GM12878 (cell line): ENCODE data around the gene ABI2. TPM values are rescaled to one million over a fixed set of nuclear protein-coding genes. Genes with fewer than 3 reads are reported as not detected.

Experiments used
- ATAC-seq: fragments of 200-7000 bp; cut with Tn5 transposase; 3 replicates; pipeline ENCODE4 v1.9.1; 2020; ENCODE audit warnings: mild to moderate bottlenecking, moderate library complexity
- BruUV-seq: library from RNA; stranded (reverse); fragments of 400-500 nt; replicated peaks from 2 replicates; lab custom pipeline; 2021; lab: Mats Ljungman, UMichigan
- CTCF ChIA-PET: fragments of 300-600 bp; sonication (Branson Sonifier 250); formaldehyde crosslinking; extraction: SDS; loops from one replicate; lab custom pipeline; 2021; ENCODE audit warnings: inconsistent platforms; lab: Yijun Ruan, JAX
- POLR2A ChIA-PET: fragments of 350-600 bp; formaldehyde crosslinking; extraction: SDS; loops from one replicate; lab custom pipeline; 2021; ENCODE audit warnings: inconsistent platforms; lab: Charles Lee
- RAD21 ChIA-PET: fragments of 300-600 bp; sonication (Branson Sonifier 250); formaldehyde crosslinking; loops from one replicate; lab custom pipeline; 2023; ENCODE audit warnings: antibody characterized with exemption; ENCODE audit not compliant: unreplicated experiment; lab: Charles Lee
- SMC1A ChIA-PET: fragments of 300-600 bp; sonication (Branson Sonifier 250); formaldehyde crosslinking; loops from one replicate; lab custom pipeline; 2023; ENCODE audit not compliant: unreplicated experiment, uncharacterized antibody; lab: Charles Lee
- DNase-seq: peaks from one replicate; pipeline ENCODE4 v3.0.0-alpha.2; 2011; ENCODE audit warnings: low read depth, low spot score
- FAIRE-seq: peaks from 3 replicates; lab custom pipeline; 2011; peaks lifted over from hg19 to GRCh38; lab: Jason Lieb, UNC
- H2AFZ ChIP-seq: 2 replicates; pipeline ENCODE4 v1.6.0; 2011; ENCODE audit warnings: low read depth, low read length, control low read depth; ENCODE audit not compliant: control insufficient read depth
- H3K27ac ChIP-seq: 2 replicates; pipeline ENCODE4 v1.5.1; 2011; ENCODE audit warnings: control low read depth; ENCODE audit not compliant: control insufficient read depth, insufficient read depth
- H3K27me3 ChIP-seq, 2 experiments: replicated peaks in 1 of 2; 2 replicates each; pipeline versions ENCODE4 v1.6.0 to v1.6.1; 2011; ENCODE audit warnings: low read length in 1 of 2; ENCODE audit not compliant: control insufficient read depth in 2 of 2, insufficient read depth in 2 of 2
- H3K36me3 ChIP-seq, 2 experiments: 2 replicates each; pipeline ENCODE4 v1.5.1; 2011; ENCODE audit warnings: low read length in 1 of 2; ENCODE audit not compliant: control insufficient read depth in 2 of 2, insufficient read depth in 2 of 2
- H3K4me1 ChIP-seq: 2 replicates; pipeline ENCODE4 v1.6.1; 2011; ENCODE audit warnings: mild to moderate bottlenecking, low read length, moderate library complexity, mixed read lengths; ENCODE audit not compliant: control insufficient read depth, insufficient read depth
- H3K4me2 ChIP-seq: 2 replicates; pipeline ENCODE4 v1.6.0; 2011; ENCODE audit warnings: control low read depth; ENCODE audit not compliant: control insufficient read depth, insufficient read depth
- H3K4me3 ChIP-seq: fragments of 200-600 bp; sonication (generic); 2 replicates; pipeline ENCODE4 v1.5.1; 2016
- H3K79me2 ChIP-seq: 2 replicates; pipeline ENCODE4 v1.6.0; 2011; ENCODE audit warnings: low read length; ENCODE audit not compliant: control insufficient read depth, insufficient read depth
- H3K9ac ChIP-seq: 2 replicates; pipeline ENCODE4 v1.8.0; 2011; ENCODE audit warnings: low read length, control low read depth, mixed read lengths; ENCODE audit not compliant: control insufficient read depth, insufficient read depth
- H3K9me3 ChIP-seq: replicated peaks from 3 replicates; pipeline ENCODE4 v1.5.1; 2011; ENCODE audit warnings: mild to moderate bottlenecking, low read length; ENCODE audit not compliant: control insufficient read depth, insufficient read depth
- H4K20me1 ChIP-seq: 2 replicates; pipeline ENCODE4 v1.6.0; 2011; ENCODE audit not compliant: control insufficient read depth, insufficient read depth
- E2F4 ChIP-seq: IDR thresholded peaks from 2 replicates; pipeline ENCODE4 v1.6.1; 2012; ENCODE audit warnings: low read depth, low read length, improper control_type of control experiment
- HCFC1 ChIP-seq: fragments of 150-350 bp; IDR thresholded peaks from 2 replicates; pipeline ENCODE4 v1.6.1; 2014; ENCODE audit warnings: low read length
- IKZF1 ChIP-seq: fragments of 450-650 bp; conservative IDR thresholded peaks from 2 replicates; pipeline ENCODE4 v1.6.1; 2017; ENCODE audit warnings: antibody characterized with exemption, mild to moderate bottlenecking
- IRF5 ChIP-seq: fragments of 450-650 bp; IDR thresholded peaks from 2 replicates; pipeline ENCODE4 v1.6.1; 2017; ENCODE audit warnings: borderline replicate concordance
- MAX ChIP-seq: IDR thresholded peaks from 2 replicates; pipeline ENCODE4 v1.6.1; 2012; ENCODE audit warnings: low read depth, low read length, improper control_type of control experiment
- MEF2A ChIP-seq: IDR thresholded peaks from 2 replicates; pipeline ENCODE4 v1.6.1; 2011; ENCODE audit warnings: low read depth, mild to moderate bottlenecking, low read length, moderate library complexity; ENCODE audit not compliant: insufficient read depth
- NFYB ChIP-seq: IDR thresholded peaks from 2 replicates; pipeline ENCODE4 v1.6.1; 2011; ENCODE audit warnings: low read depth, mild to moderate bottlenecking, low read length, improper control_type of control experiment, moderate library complexity; ENCODE audit not compliant: insufficient read depth
- PML ChIP-seq: IDR thresholded peaks from 2 replicates; pipeline ENCODE4 v1.6.1; 2012; ENCODE audit warnings: low read length, inconsistent platforms
- POU2F2 ChIP-seq: IDR thresholded peaks from 3 replicates; pipeline ENCODE4 v1.6.1; 2011; ENCODE audit warnings: low read depth, mild to moderate bottlenecking, low read length, borderline replicate concordance
- SMARCA5 ChIP-seq: fragments of 450-650 bp; IDR thresholded peaks from 2 replicates; pipeline ENCODE4 v1.6.1; 2017; ENCODE audit warnings: mild to moderate bottlenecking
- SPI1 ChIP-seq: IDR thresholded peaks from 2 replicates; pipeline ENCODE4 v1.6.1; 2011; ENCODE audit warnings: low read depth, mild to moderate bottlenecking, low read length, moderate library complexity, borderline replicate concordance; ENCODE audit not compliant: insufficient read depth
- TCF12 ChIP-seq: IDR thresholded peaks from 2 replicates; pipeline ENCODE4 v1.6.1; 2011; ENCODE audit warnings: low read depth, mild to moderate bottlenecking, low read length
- ZNF274 ChIP-seq: IDR thresholded peaks from one replicate; pipeline ENCODE4 v1.8.0; 2011; ENCODE audit not compliant: insufficient read length, insufficient read depth
- WGBS: methylation state at CpG from one replicate; pipeline ENCODE4 v1.1.6; 2016; ENCODE audit warnings: low lambda C conversion rate; ENCODE audit not compliant: insufficient replicate concordance, insufficient coverage; ENCODE audit errors: missing lambda C conversion rate; 5-methylcytosine and 5-hydroxymethylcytosine counted together
- in situ Hi-C: fragments of 300-500 bp; cut with MboI; formaldehyde crosslinking; loops from 9 replicates; pipeline ENCODE4 v1.14.3; 2018; ENCODE audit warnings: mixed read lengths
- intact Hi-C: fragments of 100-400 bp; cut with micrococcal nuclease; formaldehyde crosslinking; loops from one replicate; pipeline ENCODE4 v1.14.2; 2022; ENCODE audit not compliant: unreplicated experiment
- polyA plus RNA-seq, 11 experiments: library from polyadenylated mRNA; depleted of rRNA in 4 of 11; unstranded in 6 of 11; stranded (reverse) in 5 of 11; fragments of >200 nt; fragmentation: Nextera tagmentation in 4 of 11; fragmentation: Illumina TruSeq in 1 of 11; extraction: Ambion mirVana in 4 of 11; extraction: Trizol in 1 of 11; gene quantifications; 1 replicate in 1 of 11; 2 replicates in 10 of 11; pipeline versions ENCODE4 v1.2.1 to v1.2.3, GENCODE V29; 2011 to 2016; ENCODE audit warnings: inconsistent platforms in 2 of 11, missing spikeins in 2 of 11, low read depth in 1 of 11
- total RNA-seq, 4 experiments: library from RNA; depleted of rRNA in 3 of 4; stranded (reverse); fragments of >200 nt in 3 of 4; fragmentation: Illumina TruSeq in 1 of 4; extraction: Trizol in 1 of 4; gene quantifications; 2 replicates each; pipeline versions ENCODE4 v1.2.1 to v1.2.3, GENCODE V29; 2013 to 2021

ABI2 gene
- total and polyA plus RNA-seq, 10 of the 15 experiments (the other 5 are each of a cell fraction or from before 2014, with no cell fraction given) = 8.9 to 44.5 (median 30.3) TPM

GRCh38 chr2:203352604-203353255 lies 24.5 kb downstream of the ABI2 start:
- intact Hi-C loops = no loop called here
- no peaks in the 10 kb centered on the region for H3K27me3 ChIP-seq
- in situ Hi-C loops = no loop called here
- ChIA-PET POLR2A (no interaction called here), SMC1A (no interaction called here), RAD21 (no interaction called here), CTCF (no interaction called here)
- H3K4me2 ChIP-seq = no peak overlapping the region
- no peaks in the 10 kb centered on the region for H3K9me3 ChIP-seq
- no peaks in the 10 kb centered on the region for H3K4me1 ChIP-seq
- no peaks in the 10 kb centered on the region for H4K20me1 ChIP-seq
- H3K4me3 ChIP-seq = no peak overlapping the region
- BruUV-seq = no TSS peak
- no peak for FAIRE-seq
- H3K79me2 ChIP-seq = peaks cover 2% of the 10 kb centered on the region
- DNase-seq = no peak
- no peak for ATAC-seq
- no peak overlapping the region for H2AFZ ChIP-seq
- H3K27ac ChIP-seq = no peak overlapping the region
- no peak for TF ChIP-seq PML
- H3K9ac ChIP-seq = no peak overlapping the region
- 92% methylated on average over 5 of the region's 5 CpGs for WGBS
- no peaks in the 10 kb centered on the region for H3K36me3 ChIP-seq

DNA sequence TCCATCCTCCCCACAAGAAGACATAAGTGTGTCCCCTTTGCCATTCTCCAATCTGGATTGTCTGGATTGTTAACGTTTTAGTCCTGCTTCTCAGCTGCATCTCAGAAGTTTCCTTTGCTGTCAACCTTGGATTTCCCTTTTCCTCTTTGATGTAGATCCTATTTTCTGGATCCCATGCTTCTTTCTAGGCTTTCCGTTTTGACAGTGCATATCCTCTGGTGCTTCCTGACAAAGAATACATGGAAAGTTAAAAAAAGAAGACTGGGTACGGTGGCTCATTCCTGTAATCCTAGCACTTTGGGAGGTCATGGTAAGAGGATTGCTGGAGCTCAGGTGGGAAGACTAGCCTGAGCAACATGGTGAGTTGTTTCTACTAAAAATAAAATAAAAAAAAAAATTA lies 26.8 kb downstream of the ABI2 start:
- ChIA-PET SMC1A (no interaction called here), POLR2A (no interaction called here), RAD21 (no interaction called here), CTCF (no interaction called here)
- DNase-seq (no peak), ATAC-seq (no peak), FAIRE-seq (no peak)
- H3K27ac ChIP-seq = no peak overlapping the region
- no peaks in the 10 kb centered on the region; a peak in 1 of 4 replicates for H3K36me3 ChIP-seq
- H3K4me1 ChIP-seq = no peaks in the 10 kb centered on the region
- H3K79me2 ChIP-seq = peaks cover 2% of the 10 kb centered on the region
- BruUV-seq = no TSS peak
- H3K27me3 ChIP-seq = no peaks in the 10 kb centered on the region
- in situ Hi-C loops = no loop called here
- H3K9me3 ChIP-seq = no peaks in the 10 kb centered on the region
- no peak overlapping the region for H3K9ac ChIP-seq
- no peak overlapping the region for H2AFZ ChIP-seq
- WGBS = 100% methylated on average over 3 of the region's 3 CpGs
- intact Hi-C loops = no loop called here
- H4K20me1 ChIP-seq = no peaks in the 10 kb centered on the region
- H3K4me2 ChIP-seq = no peak overlapping the region
- H3K4me3 ChIP-seq = no peak overlapping the region
- TF ChIP-seq NFYB (no peak), MEF2A (no peak), PML (no peak), MAX (no peak), TCF12 (no peak), SPI1 (no peak), IKZF1 (no peak), SMARCA5 (no peak), IRF5 (no peak), E2F4 (no peak), HCFC1 (no peak), POU2F2 (no peak), ZNF274 (no peak)
